ENCODE results near the gene PTPN1.
"Not testable (repeated sequence)": the region's sequence is repeated elsewhere in the genome, so short reads cannot be mapped to it uniquely, and the experiment has no call there.

Gene PTPN1

DNA sequence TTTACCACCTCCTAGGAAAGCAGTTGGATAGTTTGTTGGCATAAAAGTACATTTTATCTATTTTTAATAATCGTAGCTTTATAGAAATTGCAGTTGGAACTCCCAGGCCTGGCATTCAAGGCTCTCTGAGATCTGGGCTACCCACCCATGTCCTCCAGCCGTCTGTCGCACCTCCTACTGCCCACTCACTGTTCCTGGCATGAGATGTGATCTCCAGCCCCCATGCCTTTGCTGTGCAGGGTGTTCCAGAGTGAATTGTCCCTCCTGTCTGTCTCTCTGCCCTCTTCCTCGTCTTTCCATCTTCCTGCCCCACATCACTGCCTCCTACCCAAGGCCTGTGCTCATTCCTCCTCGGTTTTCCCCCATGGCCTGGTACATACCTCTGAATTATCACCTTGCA is 50.7 kb downstream of the PTPN1 start:
- DNase-seq = no peak

DNA sequence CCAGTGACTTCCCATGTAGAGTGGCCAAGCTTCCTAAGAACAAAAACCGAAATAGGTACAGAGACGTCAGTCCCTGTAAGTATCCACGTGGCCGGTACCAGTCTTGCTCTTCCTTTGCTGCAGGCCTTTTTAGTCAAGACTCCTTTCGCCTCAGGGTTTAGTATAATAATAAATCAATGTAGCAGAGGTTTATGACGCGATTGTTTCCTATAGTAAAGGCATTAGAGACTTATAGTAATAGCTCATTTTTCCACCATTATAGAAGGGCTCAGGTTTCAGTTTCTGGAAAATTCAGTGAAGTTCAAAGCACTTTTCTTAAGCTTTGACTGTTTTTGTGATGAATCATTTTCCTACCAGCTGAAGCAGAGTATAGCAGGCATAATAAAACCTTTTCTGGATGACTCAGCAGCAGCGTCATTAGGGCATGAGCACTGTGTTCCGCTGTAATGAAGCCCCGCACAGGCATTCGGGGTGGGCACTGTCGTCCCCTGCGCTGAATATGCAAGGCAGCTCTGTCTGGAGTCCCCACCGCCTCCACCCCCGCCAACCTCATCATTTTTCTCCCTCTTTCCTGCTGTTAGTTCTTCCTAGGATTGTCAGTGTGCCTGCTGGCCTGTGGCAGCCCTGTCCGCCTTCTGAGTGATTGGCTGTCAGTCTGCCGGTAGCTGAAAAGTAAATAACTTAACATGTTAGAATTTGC is 51.3 kb downstream of the PTPN1 start:
- no peak for DNase-seq

- peak; percentile 73 for DNase-seq
These were observed 52.1 kb downstream of the PTPN1 start for GRCh38 chr20:50562262-50562701.

DNA sequence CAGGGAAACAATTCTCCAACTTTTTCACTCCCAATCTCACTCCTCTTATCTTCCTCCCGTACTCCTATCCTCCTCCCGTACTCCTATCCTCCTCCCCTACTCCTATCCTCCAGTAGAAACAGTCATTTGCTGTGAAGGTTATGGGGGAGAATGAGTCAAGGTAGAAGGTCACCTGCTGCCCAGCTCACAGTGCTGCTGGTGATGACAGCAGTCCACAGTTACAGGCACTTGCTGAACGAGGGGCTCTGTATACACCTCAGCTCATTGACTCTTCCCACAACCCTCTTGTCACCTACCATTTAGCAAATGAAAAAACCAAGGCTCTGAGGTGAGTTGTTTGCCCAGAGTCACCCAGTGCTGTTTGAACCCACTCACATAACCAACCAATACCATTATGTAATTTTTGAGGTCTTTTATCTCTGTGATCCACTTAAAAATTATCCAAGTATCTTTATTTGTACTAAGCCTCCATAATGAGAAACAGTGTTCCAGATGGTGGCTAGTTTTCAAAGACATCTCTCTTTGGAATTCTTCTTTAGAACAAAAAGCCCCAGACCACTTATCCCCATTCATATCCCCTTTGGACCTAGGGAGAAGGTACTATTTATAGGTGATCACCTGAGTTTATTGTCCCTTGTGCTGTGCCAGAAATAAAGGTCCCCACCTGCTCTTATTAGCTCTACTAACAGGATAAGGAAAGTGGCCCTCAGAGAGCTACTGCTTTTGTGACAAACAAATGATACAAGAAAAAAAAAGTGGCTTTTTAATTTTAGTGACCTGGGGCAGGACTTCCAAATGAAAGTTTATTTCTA is 53.2 kb downstream of the PTPN1 start:
- DNase-seq = peak; percentile 50

DNA sequence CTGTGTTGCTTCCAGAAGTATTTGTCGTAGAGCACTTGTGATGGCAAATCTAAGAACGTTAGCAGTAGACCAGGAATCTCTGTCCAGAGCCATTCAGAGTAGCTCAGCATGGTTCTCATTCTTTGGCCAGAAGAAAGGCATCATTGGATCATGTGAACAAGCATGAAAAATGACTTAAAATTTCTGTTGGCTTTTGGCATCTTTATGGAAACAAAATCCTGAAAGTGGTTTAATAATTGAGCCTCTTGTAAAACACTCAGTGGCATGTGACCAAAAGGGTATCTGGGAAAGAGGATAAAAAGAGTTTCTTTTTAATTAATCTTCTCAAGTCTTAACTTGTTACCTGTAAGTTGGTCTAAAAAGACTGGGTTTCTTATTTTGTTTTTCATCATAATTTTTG is 55.2 kb downstream of the PTPN1 start:
- DNase-seq = no peak

GRCh38 chr20:50565871-50566270 is 55.7 kb downstream of the PTPN1 start:
- DNase-seq = no peak

GRCh38 chr20:50567860-50568548 is 57.8 kb downstream of the PTPN1 start:
- DNase-seq = no peak

GRCh38 chr20:50568549-50568942 is 58.4 kb downstream of the PTPN1 start:
- DNase-seq = no peak

GRCh38 chr20:50569487-50569863 is 59.3 kb downstream of the PTPN1 start:
- not testable (repeated sequence) for DNase-seq

GRCh38 chr20:50569864-50570836 is 60.0 kb downstream of the PTPN1 start:
- DNase-seq = no peak

DNA sequence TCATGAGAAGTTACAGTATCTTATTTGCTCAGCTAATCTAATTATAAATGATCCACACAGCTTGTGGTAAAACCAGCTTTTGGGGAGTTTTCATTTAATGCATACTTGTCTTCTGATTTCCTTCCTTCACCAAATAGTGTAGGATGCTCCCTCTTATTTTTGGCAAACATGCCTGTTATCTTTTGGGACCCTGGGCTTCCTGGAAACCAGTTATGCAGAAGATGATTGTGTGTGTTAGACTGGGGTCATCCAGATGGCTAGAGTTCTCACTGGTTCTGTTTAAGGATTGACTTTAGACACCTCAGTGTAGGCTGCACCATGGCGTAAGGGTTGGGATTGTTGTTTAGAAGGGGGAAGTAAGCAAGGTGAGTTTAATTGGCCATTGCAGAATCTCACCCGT is 61.3 kb downstream of the PTPN1 start:
- DNase-seq = no peak

GRCh38 chr20:50572938-50573777 is 63.0 kb downstream of the PTPN1 start:
- no peak for DNase-seq

- no peak for DNase-seq
These were observed 63.9 kb downstream of the PTPN1 start for GRCh38 chr20:50574108-50574507.

GRCh38 chr20:50574586-50574985 is 64.4 kb downstream of the PTPN1 start:
- DNase-seq = no peak

DNA sequence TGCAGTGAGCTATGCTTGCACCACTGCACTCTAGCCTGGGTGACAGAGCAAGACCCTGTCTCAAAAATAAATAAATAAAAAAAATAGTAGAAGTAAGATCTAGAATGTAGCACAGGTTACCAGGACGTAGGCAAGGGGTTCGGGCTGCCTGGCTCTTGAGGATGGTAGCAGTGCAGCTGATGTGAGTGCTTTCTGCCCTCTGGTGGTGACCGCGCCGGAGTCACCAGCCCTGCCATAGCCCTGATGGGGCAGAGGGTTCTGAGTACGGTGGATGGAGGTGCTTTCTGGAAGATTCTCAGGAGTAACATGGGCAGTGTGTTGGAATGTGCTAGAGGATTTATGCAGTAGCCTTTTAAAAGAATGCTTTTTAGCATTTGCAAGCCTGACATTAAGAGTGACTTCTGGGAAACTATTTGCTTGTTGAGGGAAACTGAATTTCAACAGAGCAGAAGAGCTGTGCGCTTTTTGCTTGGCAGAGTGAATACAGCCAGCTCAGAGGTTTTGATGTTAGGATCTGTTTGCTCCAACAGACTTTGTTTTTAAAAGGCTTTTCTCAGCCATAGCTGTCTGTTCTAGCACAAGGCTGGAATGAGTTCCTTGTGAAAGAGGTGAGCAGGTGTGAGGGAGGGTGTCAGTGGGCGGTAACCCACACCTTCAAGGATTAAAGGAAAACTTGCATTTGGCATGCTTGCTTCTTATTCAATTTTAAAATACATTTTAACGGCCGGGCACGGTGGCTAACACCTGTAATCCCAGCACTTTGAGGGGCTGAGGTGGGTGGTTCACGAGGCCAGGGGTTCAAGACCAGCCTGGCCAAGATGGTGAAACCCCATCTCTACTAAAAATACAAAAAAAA is 65.9 kb downstream of the PTPN1 start:
- no peak for DNase-seq

DNA sequence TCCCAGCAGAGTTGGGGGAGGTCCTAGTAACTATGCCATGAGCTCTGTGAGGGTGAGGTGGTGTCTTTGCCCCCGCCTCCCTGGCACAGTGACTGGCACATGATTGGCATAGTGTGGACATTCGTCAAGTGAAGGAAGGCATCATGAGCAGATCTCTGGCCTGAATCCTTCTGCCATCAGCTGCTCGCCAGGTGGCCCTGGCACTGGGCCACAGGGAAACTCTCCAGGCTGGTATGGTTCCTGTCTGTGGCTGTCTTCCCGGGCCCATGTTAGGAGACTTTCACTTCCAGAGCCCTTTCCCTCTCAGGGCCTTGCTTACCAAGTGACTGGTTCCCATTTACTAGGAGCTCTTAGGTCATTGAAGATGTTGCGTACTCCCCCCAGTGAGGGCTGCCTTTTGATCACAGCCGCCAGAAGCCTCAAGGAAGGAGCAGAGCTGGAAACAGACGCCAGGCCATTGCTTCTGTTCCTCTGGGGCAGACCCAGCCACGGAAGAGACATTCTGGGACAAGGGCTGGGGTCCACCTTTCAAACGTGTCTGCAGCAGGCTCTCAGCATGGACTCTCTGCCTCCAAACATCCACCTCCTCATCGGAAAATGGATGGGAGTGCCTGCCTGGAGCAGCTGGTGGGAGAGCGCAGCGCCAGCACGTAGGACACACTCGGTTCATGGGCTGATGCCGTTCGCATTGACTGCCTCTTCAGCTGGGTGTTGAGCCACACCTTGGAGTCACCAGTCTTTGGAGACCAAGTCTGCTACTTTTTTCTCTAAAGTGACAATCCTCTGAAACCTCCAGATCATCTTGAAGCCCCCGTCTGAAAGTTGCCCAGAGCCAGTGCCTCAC is 67.2 kb downstream of the PTPN1 start:
- no peak for DNase-seq

DNA sequence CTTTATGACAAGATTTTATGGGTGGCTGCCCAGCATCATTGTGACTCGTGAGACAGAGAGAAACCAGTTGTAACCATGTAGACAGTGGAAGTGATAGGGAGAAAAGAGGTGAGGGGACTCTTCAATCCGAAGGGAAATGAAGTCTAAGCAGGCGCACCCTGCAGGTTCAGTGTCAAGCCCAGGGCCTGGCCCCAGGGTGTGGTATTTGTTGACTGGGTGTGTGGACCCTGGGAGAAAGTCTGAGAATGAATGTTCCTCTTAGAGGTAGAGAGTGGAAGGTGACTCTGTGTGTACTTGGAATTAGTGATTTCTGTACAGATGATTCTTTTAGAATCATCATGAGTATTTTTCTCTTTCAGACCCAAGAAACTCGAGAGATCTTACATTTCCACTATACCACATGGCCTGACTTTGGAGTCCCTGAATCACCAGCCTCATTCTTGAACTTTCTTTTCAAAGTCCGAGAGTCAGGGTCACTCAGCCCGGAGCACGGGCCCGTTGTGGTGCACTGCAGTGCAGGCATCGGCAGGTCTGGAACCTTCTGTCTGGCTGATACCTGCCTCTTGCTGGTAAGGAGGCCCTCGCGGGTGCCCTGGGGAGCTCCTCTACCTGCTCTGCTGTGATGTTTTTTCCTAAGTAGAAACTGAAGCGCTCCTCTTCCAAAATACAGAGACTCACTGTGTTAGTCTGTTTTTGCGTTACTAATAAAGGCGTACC is 68.0 kb downstream of the PTPN1 start:
- no peak for DNase-seq

GRCh38 chr20:50578778-50579165 is 68.6 kb downstream of the PTPN1 start:
- no peak for DNase-seq

DNA sequence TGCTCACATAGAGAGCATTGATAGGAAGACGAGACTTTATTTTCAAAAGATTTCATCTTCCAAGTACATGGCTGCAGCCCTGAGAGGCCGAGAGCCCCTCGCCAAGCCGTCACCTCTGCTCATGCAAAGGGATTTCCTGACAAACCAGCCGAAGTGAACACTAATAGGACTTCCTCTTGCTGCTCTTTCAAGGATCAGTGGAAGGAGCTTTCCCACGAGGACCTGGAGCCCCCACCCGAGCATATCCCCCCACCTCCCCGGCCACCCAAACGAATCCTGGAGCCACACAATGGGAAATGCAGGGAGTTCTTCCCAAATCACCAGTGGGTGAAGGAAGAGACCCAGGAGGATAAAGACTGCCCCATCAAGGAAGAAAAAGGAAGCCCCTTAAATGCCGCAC is 69.3 kb downstream of the PTPN1 start:
- no peak for DNase-seq

All from NCI-H774 (cell line).